CD4-positive, alpha-beta T cell (primary cell): ENCODE measurements around the gene SLC12A5. TPM values are rescaled to one million over a fixed set of nuclear protein-coding genes. Genes with fewer than 3 reads are reported as not detected.

Experiments
- ATAC-seq: fragments of 200-7000 bp; cut with Tn5 transposase; one replicate; pipeline ENCODE4 v1.10.0; 2022; ENCODE audit warnings: mild to moderate bottlenecking; ENCODE audit not compliant: poor library complexity
- CTCF ChIA-PET: fragments of 350-600 bp; sonication (Branson Sonifier 250); formaldehyde crosslinking; loops from one replicate; lab custom pipeline; 2021; ENCODE audit warnings: antibody characterized with exemption, inconsistent platforms; lab: Charles Lee
- POLR2A ChIA-PET: fragments of 350-600 bp; sonication (Branson Sonifier 250); formaldehyde crosslinking; loops from one replicate; lab custom pipeline; 2021; ENCODE audit warnings: antibody characterized with exemption, inconsistent platforms; lab: Charles Lee
- DNase-seq, 14 experiments: peaks; one replicate each; pipeline ENCODE4 v3.0.0-alpha.2; 2013 to 2020; ENCODE audit warnings: mixed read lengths in 2 of 14
- H3K27ac ChIP-seq, 2 donors: one replicate each; pipeline versions ENCODE4 v1.5.1 to v1.7.0; 2013; ENCODE audit warnings: low read length in 2 of 2, low read depth in 1 of 2, mild to moderate bottlenecking in 1 of 2
- H3K27me3 ChIP-seq, 2 experiments: 1 replicate in 1 of 2; 2 replicates in 1 of 2; pipeline versions ENCODE4 v1.6.1 to v1.7.0; 2013; ENCODE audit warnings: low read length in 2 of 2, control low read depth in 1 of 2, mild to moderate bottlenecking in 1 of 2, moderate library complexity in 1 of 2; ENCODE audit not compliant: insufficient read depth in 2 of 2, control insufficient read depth in 1 of 2
- H3K36me3 ChIP-seq: one replicate; pipeline ENCODE4 v1.6.1; 2013; ENCODE audit warnings: low read length, control low read depth; ENCODE audit not compliant: insufficient read depth
- H3K4me1 ChIP-seq: one replicate; pipeline ENCODE4 v1.6.1; 2013; ENCODE audit warnings: low read length, control low read depth; ENCODE audit not compliant: insufficient read depth
- H3K4me3 ChIP-seq: one replicate; pipeline ENCODE4 v1.5.1; 2013; ENCODE audit warnings: mild to moderate bottlenecking, low read length, moderate library complexity
- H3K9me3 ChIP-seq, 2 experiments: 1 replicate in 1 of 2; 2 replicates in 1 of 2; pipeline versions ENCODE4 v1.6.1 to v1.7.0; 2013; ENCODE audit warnings: low read length in 2 of 2, mild to moderate bottlenecking in 2 of 2, control low read depth in 1 of 2, moderate library complexity in 1 of 2; ENCODE audit not compliant: control insufficient read depth in 1 of 2, insufficient read depth in 1 of 2
- H3K27ac Mint-ChIP-seq: one replicate; pipeline ENCODE4 v1.8.0; 2020; ENCODE audit warnings: mixed read lengths
- H3K27me3 Mint-ChIP-seq: one replicate; pipeline ENCODE4 v1.8.0; 2021; ENCODE audit warnings: mixed read lengths
- H3K36me3 Mint-ChIP-seq: one replicate; pipeline ENCODE4 v1.8.0; 2021; ENCODE audit warnings: low read depth, mixed read lengths
- H3K4me1 Mint-ChIP-seq: one replicate; pipeline ENCODE4 v1.8.0; 2021; ENCODE audit warnings: low read depth, mixed read lengths
- H3K4me3 Mint-ChIP-seq: one replicate; pipeline ENCODE4 v1.8.0; 2020; ENCODE audit warnings: mild to moderate bottlenecking, mixed read lengths
- H3K9me3 Mint-ChIP-seq: one replicate; pipeline ENCODE4 v1.8.0; 2020; ENCODE audit warnings: mixed read lengths
- intact Hi-C, 2 experiments: fragments of 100-400 bp; cut with DNase I in 1 of 2; cut with micrococcal nuclease in 1 of 2; formaldehyde crosslinking; loops; one replicate each; pipeline versions ENCODE4 v1.15.1 to v1.9.0; 2023 to 2025; cut with DNase I, micrococcal nuclease
- total RNA-seq, 174 experiments: library from RNA in 2 of 174; stranded (reverse) in 2 of 174; gene quantifications; one replicate each; pipeline ENCODE4 v1.2.3 and lab custom pipeline; 2021 to 2026
- TF ChIP-seq, protein P1 (sequence below): fragments of 200-600 bp; IDR thresholded peaks from one replicate; pipeline ENCODE4 v1.8.0; 2022; ENCODE audit warnings: antibody characterized with exemption, mild to moderate bottlenecking

The SLC12A5 gene
- total RNA-seq, 2 experiments from 2014 or later: 1.3 to 2.4 TPM

DNA sequence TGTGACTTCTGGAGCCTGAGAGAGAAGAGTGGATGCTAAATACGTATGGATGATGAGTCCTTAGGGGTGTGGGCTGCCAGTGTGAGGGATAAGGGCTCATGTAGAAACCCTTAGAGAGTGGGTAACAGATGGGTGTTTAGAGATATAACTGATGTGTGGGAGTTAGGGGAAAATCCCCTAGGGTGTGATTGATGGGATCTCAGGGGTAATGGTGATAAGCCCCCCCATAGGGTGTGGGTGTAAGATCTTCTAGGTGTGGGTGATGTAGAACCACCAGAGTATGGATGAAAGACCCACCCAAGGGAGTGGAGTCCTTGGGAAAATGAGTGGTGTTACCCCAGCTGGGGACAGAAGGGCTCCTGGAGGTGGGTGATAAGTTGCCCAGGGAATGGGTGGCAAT is 26.3 kb downstream of the SLC12A5 start:
- H3K36me3 Mint-ChIP-seq: peaks cover 8% of the 10 kb centered on the region
- no peaks in the 10 kb centered on the region for H3K36me3 ChIP-seq
- H3K27ac ChIP-seq: no peak overlapping the region
- peaks cover 16% of the 10 kb centered on the region for H3K4me1 Mint-ChIP-seq
- ChIA-PET CTCF (no interaction called here), POLR2A (no interaction called here)
- DNase-seq (no peak), ATAC-seq (no peak)
- H3K27me3 Mint-ChIP-seq: peaks cover 37% of the 10 kb centered on the region
- no peaks in the 10 kb centered on the region for H3K9me3 Mint-ChIP-seq
- H3K27ac Mint-ChIP-seq: no peak overlapping the region
- peaks cover 19% of the 10 kb centered on the region for H3K4me1 ChIP-seq
- H3K27me3 ChIP-seq: peaks cover 16 to 17% of the 10 kb centered on the region in 2 experiments
- intact Hi-C loops: no loop called here
- no peak overlapping the region for H3K4me3 ChIP-seq
- TF ChIP-seq, protein P1, sequence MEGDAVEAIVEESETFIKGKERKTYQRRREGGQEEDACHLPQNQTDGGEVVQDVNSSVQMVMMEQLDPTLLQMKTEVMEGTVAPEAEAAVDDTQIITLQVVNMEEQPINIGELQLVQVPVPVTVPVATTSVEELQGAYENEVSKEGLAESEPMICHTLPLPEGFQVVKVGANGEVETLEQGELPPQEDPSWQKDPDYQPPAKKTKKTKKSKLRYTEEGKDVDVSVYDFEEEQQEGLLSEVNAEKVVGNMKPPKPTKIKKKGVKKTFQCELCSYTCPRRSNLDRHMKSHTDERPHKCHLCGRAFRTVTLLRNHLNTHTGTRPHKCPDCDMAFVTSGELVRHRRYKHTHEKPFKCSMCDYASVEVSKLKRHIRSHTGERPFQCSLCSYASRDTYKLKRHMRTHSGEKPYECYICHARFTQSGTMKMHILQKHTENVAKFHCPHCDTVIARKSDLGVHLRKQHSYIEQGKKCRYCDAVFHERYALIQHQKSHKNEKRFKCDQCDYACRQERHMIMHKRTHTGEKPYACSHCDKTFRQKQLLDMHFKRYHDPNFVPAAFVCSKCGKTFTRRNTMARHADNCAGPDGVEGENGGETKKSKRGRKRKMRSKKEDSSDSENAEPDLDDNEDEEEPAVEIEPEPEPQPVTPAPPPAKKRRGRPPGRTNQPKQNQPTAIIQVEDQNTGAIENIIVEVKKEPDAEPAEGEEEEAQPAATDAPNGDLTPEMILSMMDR: no peak
- peaks cover 0 to 28% of the 10 kb centered on the region in 2 experiments for H3K9me3 ChIP-seq
- no peak overlapping the region for H3K4me3 Mint-ChIP-seq

DNA sequence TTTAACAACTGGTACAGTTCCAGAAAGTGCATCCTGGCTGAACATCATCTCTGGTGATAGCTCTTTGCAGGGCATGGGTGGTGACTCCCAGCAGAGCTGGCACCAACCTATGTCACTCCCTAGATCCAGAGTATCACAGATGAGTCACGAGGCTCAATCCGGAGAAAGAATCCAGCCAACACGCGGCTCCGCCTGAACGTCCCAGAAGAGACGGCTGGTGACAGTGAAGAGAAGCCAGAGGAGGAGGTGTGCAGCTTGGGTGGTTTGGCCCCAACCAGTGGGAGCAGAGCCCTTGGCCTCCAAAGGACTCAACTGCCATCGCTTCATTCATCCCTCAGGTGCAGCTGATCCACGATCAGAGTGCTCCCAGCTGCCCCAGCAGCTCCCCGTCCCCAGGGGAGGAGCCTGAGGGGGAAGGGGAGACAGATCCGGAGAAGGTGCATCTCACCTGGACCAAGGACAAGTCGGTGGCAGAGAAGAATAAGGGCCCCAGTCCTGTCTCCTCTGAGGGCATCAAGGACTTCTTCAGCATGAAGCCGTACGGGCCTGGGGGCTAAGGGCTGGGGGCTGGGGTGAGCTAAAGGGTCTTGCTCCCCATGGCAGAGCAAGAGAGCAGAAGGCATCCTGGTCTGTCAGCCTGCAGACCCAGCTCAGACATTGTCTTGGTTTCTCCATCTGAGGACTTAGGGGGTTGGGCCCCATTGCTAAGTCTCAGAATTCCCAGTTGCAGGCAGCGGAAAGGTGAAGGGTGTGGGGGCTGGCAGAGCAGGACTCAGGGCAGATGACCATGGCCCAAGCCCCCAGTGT is 27.2 kb downstream of the SLC12A5 start:
- DNase-seq (no peak), ATAC-seq (no peak)
- H3K27me3 Mint-ChIP-seq: peaks cover 37% of the 10 kb centered on the region
- no peak overlapping the region for H3K4me3 Mint-ChIP-seq
- Histone ChIP-seq H3K27ac (no peak overlapping the region), H3K4me1 (peaks cover 28% of the 10 kb centered on the region), H3K4me3 (no peak overlapping the region), H3K27me3 (peaks cover 16 to 17% of the 10 kb centered on the region in 2 experiments), H3K9me3 (peaks cover 0 to 28% of the 10 kb centered on the region in 2 experiments), H3K36me3 (peaks cover 3% of the 10 kb centered on the region)
- ChIA-PET CTCF (no interaction called here), POLR2A (no interaction called here)
- H3K27ac Mint-ChIP-seq: no peak overlapping the region
- peaks cover 17% of the 10 kb centered on the region for H3K36me3 Mint-ChIP-seq
- intact Hi-C loops: no loop called here
- TF ChIP-seq, protein P1: no peak
- H3K4me1 Mint-ChIP-seq: peaks cover 26% of the 10 kb centered on the region
- H3K9me3 Mint-ChIP-seq: no peaks in the 10 kb centered on the region

DNA sequence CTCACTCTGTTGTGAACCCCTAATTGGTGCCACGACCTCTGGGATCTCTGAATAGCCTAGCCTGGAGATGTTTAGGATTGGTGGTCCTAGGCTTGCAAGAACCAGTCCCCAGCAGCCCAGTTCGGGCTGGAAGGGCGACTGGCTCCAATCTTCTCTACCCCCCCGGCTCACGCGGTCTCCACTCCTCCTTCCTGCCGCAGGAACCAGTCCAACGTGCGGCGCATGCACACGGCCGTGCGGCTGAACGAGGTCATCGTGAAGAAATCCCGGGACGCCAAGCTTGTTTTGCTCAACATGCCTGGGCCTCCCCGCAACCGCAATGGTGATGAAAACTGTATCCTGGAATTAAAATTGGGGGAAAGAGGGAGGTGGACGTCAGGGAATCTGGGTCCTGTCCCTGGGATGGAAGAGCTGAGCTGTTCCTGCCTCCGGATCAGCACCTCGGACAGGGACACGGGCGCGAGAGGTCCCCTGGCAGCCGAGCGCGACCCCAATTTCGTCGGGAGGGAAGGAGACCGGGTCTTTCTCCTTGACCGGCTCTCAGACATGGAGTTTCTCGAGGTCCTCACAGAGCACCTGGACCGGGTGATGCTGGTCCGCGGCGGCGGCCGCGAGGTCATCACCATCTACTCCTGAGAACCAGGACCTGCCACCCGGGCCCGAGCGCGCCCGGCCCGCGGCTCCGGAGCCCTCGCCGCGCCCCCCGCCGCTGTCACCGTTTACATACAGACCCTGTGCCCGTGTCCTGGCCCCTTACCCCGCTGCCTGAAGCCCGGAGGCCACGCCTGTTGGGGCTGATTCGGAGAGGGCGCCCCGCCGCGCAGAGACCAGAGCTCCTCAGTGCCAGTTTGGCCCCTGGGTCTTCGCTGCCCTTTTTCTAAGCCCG is 28.2 kb downstream of the SLC12A5 start:
- peaks cover 11% of the 10 kb centered on the region for H3K36me3 ChIP-seq
- Mint-ChIP-seq H3K27ac (no peak overlapping the region), H3K36me3 (peaks cover 27% of the 10 kb centered on the region), H3K27me3 (peaks cover 37% of the 10 kb centered on the region), H3K9me3 (no peaks in the 10 kb centered on the region), H3K4me3 (no peak overlapping the region), H3K4me1 (peaks cover 35% of the 10 kb centered on the region)
- H3K27ac ChIP-seq: no peak overlapping the region
- ChIA-PET CTCF (no interaction called here), POLR2A (no interaction called here)
- no peak overlapping the region for H3K4me3 ChIP-seq
- DNase-seq (peak in 3 of 14 experiments; percentile 16 to 39 (median 31)), ATAC-seq (no peak)
- H3K27me3 ChIP-seq: peaks cover 16 to 17% of the 10 kb centered on the region in 2 experiments
- peaks cover 0 to 28% of the 10 kb centered on the region in 2 experiments for H3K9me3 ChIP-seq
- intact Hi-C loops: no loop called here
- H3K4me1 ChIP-seq: peaks cover 38% of the 10 kb centered on the region
- TF ChIP-seq, protein P1: no peak
